Neuronal stem cell (in vitro differentiated cells): Measurements from ENCODE around the gene GNMT.

ENCODE experiments used
- DNase-seq: peaks from one replicate; pipeline ENCODE4 v3.0.0-alpha.2; 2013; ENCODE audit warnings: low spot score
- H2AFZ ChIP-seq: one replicate; pipeline ENCODE4 v1.6.1; 2013; ENCODE audit warnings: mild to moderate bottlenecking, low read length, inconsistent platforms
- H2AK5ac ChIP-seq: 2 replicates; pipeline ENCODE4 v1.6.1; 2013; ENCODE audit warnings: low read depth, mild to moderate bottlenecking, inconsistent platforms, low read length, moderate library complexity, mixed read lengths
- H2BK120ac ChIP-seq: 2 replicates; pipeline ENCODE4 v1.6.1; 2013; ENCODE audit warnings: low read depth, mild to moderate bottlenecking, inconsistent platforms, low read length, moderate library complexity, mixed read lengths
- H2BK12ac ChIP-seq: one replicate; pipeline ENCODE4 v1.6.1; 2013; ENCODE audit warnings: low read length, inconsistent platforms
- H2BK15ac ChIP-seq: 2 replicates; pipeline ENCODE4 v1.6.1; 2013; ENCODE audit warnings: mild to moderate bottlenecking, low read length, inconsistent platforms, mixed read lengths
- H2BK5ac ChIP-seq: one replicate; pipeline ENCODE4 v1.6.1; 2013; ENCODE audit warnings: inconsistent platforms, mild to moderate bottlenecking, low read length, moderate library complexity
- H3K14ac ChIP-seq: one replicate; pipeline ENCODE4 v1.6.1; 2013; ENCODE audit warnings: low read length, inconsistent platforms
- H3K18ac ChIP-seq: 2 replicates; pipeline ENCODE4 v1.6.1; 2013; ENCODE audit warnings: low read length, inconsistent platforms
- H3K23ac ChIP-seq: 2 replicates; pipeline ENCODE4 v1.6.1; 2013; ENCODE audit warnings: low read depth, mild to moderate bottlenecking, mixed read lengths, low read length, inconsistent platforms; ENCODE audit not compliant: poor library complexity
- H3K27ac ChIP-seq: replicated peaks from 3 replicates; pipeline ENCODE4 v1.5.1; 2013; ENCODE audit warnings: low read length, inconsistent platforms
- H3K27me3 ChIP-seq, 3 experiments: 2 replicates each; pipeline ENCODE4 v1.6.1; 2013; ENCODE audit warnings: low read length in 3 of 3, mild to moderate bottlenecking in 2 of 3, inconsistent platforms in 1 of 3, low read depth in 1 of 3, mixed read lengths in 1 of 3, moderate library complexity in 1 of 3; ENCODE audit not compliant: control insufficient read depth in 3 of 3, insufficient read depth in 3 of 3
- H3K36me3 ChIP-seq, 2 donors: replicated peaks in 1 of 2; 2 replicates each; pipeline ENCODE4 v1.6.1; 2013; ENCODE audit warnings: low read length in 2 of 2; ENCODE audit not compliant: control insufficient read depth in 2 of 2, insufficient read depth in 2 of 2
- H3K4ac ChIP-seq: 2 replicates; pipeline ENCODE4 v1.6.1; 2013; ENCODE audit warnings: inconsistent platforms, mild to moderate bottlenecking, low read length, moderate library complexity
- H3K4me1 ChIP-seq, 2 donors: 1 replicate in 1 of 2; 2 replicates in 1 of 2; pipeline ENCODE4 v1.6.1; 2013; ENCODE audit warnings: low read length in 2 of 2, low read depth in 1 of 2; ENCODE audit not compliant: control insufficient read depth in 2 of 2, insufficient read depth in 1 of 2
- H3K4me2 ChIP-seq: one replicate; pipeline ENCODE4 v1.6.1; 2013; ENCODE audit warnings: mild to moderate bottlenecking, low read length, inconsistent platforms; ENCODE audit not compliant: insufficient read depth, poor library complexity, severe bottlenecking
- H3K4me3 ChIP-seq, 2 donors: 2 replicates each; pipeline ENCODE4 v1.5.1; 2013; ENCODE audit warnings: low read length in 2 of 2, mild to moderate bottlenecking in 2 of 2, inconsistent platforms in 1 of 2, moderate library complexity in 1 of 2
- H3K79me1 ChIP-seq: one replicate; pipeline ENCODE4 v1.6.1; 2013; ENCODE audit warnings: low read depth, mild to moderate bottlenecking, inconsistent platforms, low read length, moderate library complexity
- H3K9ac ChIP-seq: one replicate; pipeline ENCODE4 v1.6.1; 2013; ENCODE audit warnings: mild to moderate bottlenecking, low read depth, low read length, inconsistent platforms; ENCODE audit not compliant: poor library complexity
- H3K9me3 ChIP-seq, 2 donors: replicated peaks in 1 of 2; 2 replicates each; pipeline versions ENCODE3 to v1.6.1; 2013; ENCODE audit warnings: low read length in 2 of 2, mild to moderate bottlenecking in 2 of 2, inconsistent platforms in 1 of 2, low read depth in 1 of 2, mixed read lengths in 1 of 2, moderate library complexity in 1 of 2; ENCODE audit not compliant: control insufficient read depth in 2 of 2, insufficient read depth in 1 of 2
- H4K8ac ChIP-seq: one replicate; pipeline ENCODE4 v1.6.1; 2013; ENCODE audit warnings: low read depth, mild to moderate bottlenecking, inconsistent platforms, low read length, moderate library complexity
- H4K91ac ChIP-seq: one replicate; pipeline ENCODE4 v1.6.1; 2013; ENCODE audit warnings: low read length, low read depth, mild to moderate bottlenecking, inconsistent platforms; ENCODE audit not compliant: poor library complexity
- WGBS, 2 donors: extraction: QIAGEN DNeasy Blood & Tissue Kit; methylation state at CpG; one replicate each; pipeline ENCODE4 v1.1.7; 2013; ENCODE audit warnings: missing lambda C conversion rate in 2 of 2, mixed read lengths in 1 of 2; ENCODE audit not compliant: insufficient read length in 2 of 2, insufficient replicate concordance in 1 of 2; ENCODE audit errors: extremely low coverage in 2 of 2; 5-methylcytosine and 5-hydroxymethylcytosine counted together

The GNMT gene

DNA sequence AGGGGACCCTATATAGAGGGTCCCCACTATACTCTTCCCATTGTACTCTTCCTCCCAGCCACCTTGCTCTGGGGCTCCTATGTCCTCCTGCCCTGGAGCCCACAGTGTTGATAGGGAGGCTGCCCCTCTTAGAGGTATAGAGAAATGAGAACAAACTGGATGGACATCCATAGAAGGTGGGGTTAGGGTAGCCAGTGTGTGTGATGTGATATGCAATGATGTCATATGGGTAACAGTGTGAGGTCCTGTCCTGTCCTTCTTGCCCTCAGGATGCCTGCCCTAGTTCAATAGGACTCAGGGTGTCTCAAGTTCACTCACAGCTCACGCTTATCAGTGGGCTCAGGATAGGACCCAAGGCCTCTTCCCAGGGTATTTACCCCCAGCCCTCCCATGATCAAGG, 44.3 kb upstream of the GNMT start:
- H3K18ac ChIP-seq: no peak overlapping the region
- peaks cover 2% of the 10 kb centered on the region for H3K79me1 ChIP-seq
- H3K36me3 ChIP-seq: no peaks in the 10 kb centered on the region
- no peak overlapping the region for H2BK5ac ChIP-seq
- no peak overlapping the region for H2AFZ ChIP-seq
- no peaks in the 10 kb centered on the region for H3K4me1 ChIP-seq
- H3K9ac ChIP-seq: no peak overlapping the region
- H3K27ac ChIP-seq: no peak overlapping the region
- H4K8ac ChIP-seq: no peak overlapping the region
- H4K91ac ChIP-seq: no peak overlapping the region
- no peak overlapping the region for H3K4ac ChIP-seq
- peak overlapping the region; percentile 83 for H2BK15ac ChIP-seq
- H3K4me2 ChIP-seq: no peak overlapping the region
- H3K27me3 ChIP-seq: no peaks in the 10 kb centered on the region
- no peak overlapping the region for H2BK12ac ChIP-seq
- H3K14ac ChIP-seq: no peak overlapping the region
- no peak overlapping the region for H3K23ac ChIP-seq
- no peak overlapping the region for H2AK5ac ChIP-seq
- H2BK120ac ChIP-seq: no peak overlapping the region
- DNase-seq: no peak
- H3K4me3 ChIP-seq: no peak overlapping the region
- no CpG with 5 or more reads among the region's 1 CpG for WGBS, 2 donors
- no peaks in the 10 kb centered on the region for H3K9me3 ChIP-seq

- H3K9ac ChIP-seq: no peak overlapping the region
- DNase-seq: no peak
- H3K4me3 ChIP-seq: no peak overlapping the region
- H3K79me1 ChIP-seq: no peaks in the 10 kb centered on the region
- H4K8ac ChIP-seq: no peak overlapping the region
- H3K4me2 ChIP-seq: no peak overlapping the region
- no peak overlapping the region for H2BK5ac ChIP-seq
- H2AK5ac ChIP-seq: no peak overlapping the region
- H3K18ac ChIP-seq: no peak overlapping the region
- WGBS, 2 donors: no CpG with 5 or more reads among the region's 6 CpGs
- no peaks in the 10 kb centered on the region for H3K9me3 ChIP-seq
- H2BK120ac ChIP-seq: no peak overlapping the region
- H3K36me3 ChIP-seq: no peaks in the 10 kb centered on the region
- no peak overlapping the region for H3K23ac ChIP-seq
- no peak overlapping the region for H2BK12ac ChIP-seq
- H3K4me1 ChIP-seq: peaks cover 0 to 1% of the 10 kb centered on the region in 2 donors
- no peaks in the 10 kb centered on the region for H3K27me3 ChIP-seq
- no peak overlapping the region for H3K4ac ChIP-seq
- H2BK15ac ChIP-seq: no peak overlapping the region
- H2AFZ ChIP-seq: no peak overlapping the region
- no peak overlapping the region for H4K91ac ChIP-seq
- H3K14ac ChIP-seq: no peak overlapping the region
- H3K27ac ChIP-seq: no peak overlapping the region
Measured at GRCh38 chr6:42921801-42922200, 38.8 kb upstream of the GNMT start.

GRCh38 chr6:42923666-42924065, 36.9 kb upstream of the GNMT start:
- Histone ChIP-seq H2BK120ac (no peak overlapping the region), H3K18ac (peak overlapping the region; percentile 27), H2AFZ (no peak overlapping the region), H3K36me3 (no peaks in the 10 kb centered on the region), H2AK5ac (no peak overlapping the region), H2BK12ac (no peak overlapping the region), H2BK5ac (no peak overlapping the region), H3K23ac (no peak overlapping the region), H3K79me1 (no peaks in the 10 kb centered on the region), H4K8ac (no peak overlapping the region), H2BK15ac (no peak overlapping the region), H3K4me2 (no peak overlapping the region), H3K4me3 (no peak overlapping the region), H3K27me3 (no peaks in the 10 kb centered on the region), H4K91ac (no peak overlapping the region), H3K27ac (no peak overlapping the region), H3K9me3 (no peaks in the 10 kb centered on the region), H3K14ac (no peak overlapping the region), H3K9ac (no peak overlapping the region), H3K4ac (no peak overlapping the region), H3K4me1 (peaks cover 2 to 5% of the 10 kb centered on the region in 2 donors)
- no peak for DNase-seq
- no CpG with 5 or more reads among the region's 2 CpGs for WGBS, 2 donors

DNA sequence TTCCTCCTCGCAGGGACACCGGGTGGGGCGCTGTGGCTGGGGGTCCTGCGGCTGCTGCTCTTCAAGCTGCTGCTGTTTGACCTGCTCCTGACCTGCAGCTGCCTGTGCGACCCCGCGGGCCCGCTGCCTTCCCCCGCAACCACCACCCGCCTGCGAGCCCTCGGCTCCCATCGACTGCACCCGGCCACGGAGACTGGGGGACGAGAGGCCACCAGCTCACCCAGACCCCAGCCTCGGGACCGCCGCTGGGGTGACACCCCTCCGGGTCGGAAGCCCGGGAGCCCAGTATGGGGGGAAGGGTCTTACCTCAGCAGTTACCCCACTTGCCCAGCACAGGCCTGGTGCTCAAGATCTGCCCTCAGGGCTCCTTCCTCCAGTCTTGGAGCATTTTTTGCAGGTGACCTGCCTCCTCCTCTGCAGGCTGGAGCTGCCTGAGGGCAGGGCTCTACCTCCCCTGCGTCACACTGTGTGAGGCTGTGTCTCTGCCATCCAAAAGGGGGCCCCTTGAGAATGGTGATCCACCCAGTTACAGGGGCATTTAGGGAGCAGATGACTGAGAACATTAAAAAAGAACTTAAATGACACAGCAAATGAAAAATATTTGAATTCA, 35.2 kb upstream of the GNMT start:
- Histone ChIP-seq H3K4me2 (no peak overlapping the region), H2BK15ac (peak overlapping the region; percentile 76), H2AK5ac (peak overlapping the region; percentile 47), H3K36me3 (no peaks in the 10 kb centered on the region), H3K9me3 (no peaks in the 10 kb centered on the region), H3K9ac (no peak overlapping the region), H4K8ac (no peak overlapping the region), H3K14ac (peak overlapping the region; percentile 17), H2AFZ (peak overlapping the region; percentile 61), H3K4ac (no peak overlapping the region), H3K4me1 (peaks cover 2 to 5% of the 10 kb centered on the region in 2 donors), H3K27me3 (no peaks in the 10 kb centered on the region), H3K27ac (no peak overlapping the region), H3K79me1 (no peaks in the 10 kb centered on the region), H3K4me3 (no peak overlapping the region), H2BK12ac (peak overlapping the region; percentile 30), H3K23ac (peak overlapping the region; percentile 89), H3K18ac (peak overlapping the region; percentile 33), H2BK5ac (peak overlapping the region; percentile 19), H4K91ac (no peak overlapping the region), H2BK120ac (no peak overlapping the region)
- no peak for DNase-seq
- WGBS, 2 donors: no CpG with 5 or more reads among the region's 23 CpGs
